RWPE1 (cell line): Measurements from ENCODE around the gene CHST11.

Experiments used
- CTCF ChIA-PET: fragments of 350-600 bp; sonication (Branson Sonifier 250); formaldehyde crosslinking; extraction: SDS; loops from one replicate; lab custom pipeline; 2021; lab: Yijun Ruan, JAX
- POLR2A ChIA-PET: fragments of 400-600 bp; formaldehyde crosslinking; extraction: SDS; loops from one replicate; lab custom pipeline; 2020; ENCODE audit warnings: antibody characterized with exemption; ENCODE audit not compliant: low non-redundant PET; lab: Yijun Ruan, JAX
- DNase-seq: peaks from one replicate; pipeline ENCODE4 v3.0.0; 2012; ENCODE audit warnings: low spot score
- H3K27ac ChIP-seq: fragments of 450-650 bp; 2 replicates; pipeline ENCODE4 v1.5.1; 2017
- CTCF ChIP-seq: fragments of 450-650 bp; conservative IDR thresholded peaks from 2 replicates; pipeline ENCODE4 v1.5.1; 2017; ENCODE audit warnings: low read depth, mild to moderate bottlenecking

CHST11 gene

GRCh38 chr12:104784592-104784991 is 327.8 kb downstream of the CHST11 start:
- CTCF ChIA-PET, result interaction anchor here (0.6 kb wide), 1 partner anchor 36 kb away, joined by 3 read pairs; no protein-coding TSS in a partner anchor

GRCh38 chr12:104785886-104786285 is 329.1 kb downstream of the CHST11 start:
- no peak overlapping the region for H3K27ac ChIP-seq
- ChIA-PET CTCF (interaction anchor here (0.7 kb wide), 1 partner anchor 412 kb away, joined by 3 read pairs; no protein-coding TSS in a partner anchor), POLR2A (no interaction called here)
- TF ChIP-seq CTCF, result no peak
- no peak for DNase-seq

More at GRCh38 chr12:104784592-104784991, 327.8 kb downstream of the CHST11 start:
- DNase-seq, result no peak
- no peak for TF ChIP-seq CTCF
- POLR2A ChIA-PET, result no interaction called here
- no peak overlapping the region for H3K27ac ChIP-seq

- no peak overlapping the region for H3K27ac ChIP-seq
- no peak for DNase-seq
- TF ChIP-seq CTCF, result no peak
- CTCF ChIA-PET, result interaction anchor here (0.7 kb wide), 1 partner anchor 413 kb away, joined by 3 read pairs; no protein-coding TSS in a partner anchor
- POLR2A ChIA-PET, result no interaction called here
Observed at GRCh38 chr12:104786352-104786751, 329.6 kb downstream of the CHST11 start.

GRCh38 chr12:104788840-104789271 is 332.1 kb downstream of the CHST11 start:
- TF ChIP-seq CTCF, result no peak

GRCh38 chr12:104790296-104791125 is 333.8 kb downstream of the CHST11 start:
- CTCF ChIA-PET, result interaction anchor here (0.6 to 1.3 kb wide), 7 partner anchors 9 to 591 kb away, joined by 3 to 4 read pairs (median 3); no protein-coding TSS in a partner anchor
- H3K27ac ChIP-seq, result no peak overlapping the region
- DNase-seq, result peak; percentile 12
- POLR2A ChIA-PET, result no interaction called here
- peak; percentile 54 for TF ChIP-seq CTCF

More at GRCh38 chr12:104788840-104789271, 332.1 kb downstream of the CHST11 start:
- H3K27ac ChIP-seq, result no peak overlapping the region
- DNase-seq, result no peak
- POLR2A ChIA-PET, result no interaction called here
- CTCF ChIA-PET, result no interaction called here

- CTCF ChIA-PET, result no interaction called here
- no peak for TF ChIP-seq CTCF
- H3K27ac ChIP-seq, result no peak overlapping the region
- POLR2A ChIA-PET, result no interaction called here
- peak; percentile 41 for DNase-seq
Observed at GRCh38 chr12:104792570-104792969, 335.8 kb downstream of the CHST11 start.
